CD4-positive, alpha-beta T cell treated with Interleukin-15 for 1 hour (primary cell): ENCODE data around the gene ZNF32.
"Not testable (repeated sequence)": the region's sequence is repeated elsewhere in the genome, so short reads cannot be mapped to it uniquely, and the experiment has no call there.

Experiments
- DNase-seq: peaks from one replicate; pipeline ENCODE4 v3.0.0-alpha.2; 2020

ZNF32 gene

DNA sequence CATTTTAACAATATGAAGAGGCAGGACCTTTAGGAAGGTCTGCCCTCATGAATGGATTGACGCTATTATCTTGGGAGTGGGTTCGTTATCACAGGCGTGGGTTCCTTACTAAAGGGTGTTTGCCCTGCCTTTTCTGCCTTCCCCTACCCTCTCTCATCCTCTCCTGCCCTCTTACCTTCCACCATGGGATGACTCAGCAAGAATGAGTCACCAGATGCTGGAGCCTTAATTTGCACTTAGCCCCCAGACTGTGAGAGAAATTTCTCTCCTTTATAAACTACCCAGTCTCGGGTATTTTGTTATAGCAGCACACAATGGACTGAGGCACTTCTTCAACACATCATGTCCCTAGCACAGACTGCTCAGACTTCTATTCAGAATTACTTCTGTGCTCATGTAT lies 31.4 kb upstream of the ZNF32 start:
- no peak for DNase-seq

DNA sequence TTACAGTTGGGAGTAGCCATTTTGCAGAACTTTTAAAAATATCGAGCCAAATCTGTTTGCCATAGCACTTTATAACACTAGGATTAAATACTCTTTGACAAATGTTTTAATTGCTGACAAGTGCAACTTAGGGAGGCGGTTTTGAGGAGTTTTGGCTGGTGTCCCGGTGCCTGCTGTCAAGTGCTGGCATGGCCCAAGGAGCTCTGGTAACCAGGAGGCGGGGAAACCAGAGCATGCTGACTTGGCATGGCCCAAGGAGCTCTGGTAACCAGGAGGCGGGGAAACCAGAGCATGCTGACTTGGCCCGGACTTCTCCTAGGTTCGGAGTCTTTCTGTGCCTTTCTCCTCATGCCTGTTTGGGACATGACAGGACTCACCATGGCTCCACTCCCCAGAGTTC lies 30.8 kb upstream of the ZNF32 start:
- no peak for DNase-seq

DNA sequence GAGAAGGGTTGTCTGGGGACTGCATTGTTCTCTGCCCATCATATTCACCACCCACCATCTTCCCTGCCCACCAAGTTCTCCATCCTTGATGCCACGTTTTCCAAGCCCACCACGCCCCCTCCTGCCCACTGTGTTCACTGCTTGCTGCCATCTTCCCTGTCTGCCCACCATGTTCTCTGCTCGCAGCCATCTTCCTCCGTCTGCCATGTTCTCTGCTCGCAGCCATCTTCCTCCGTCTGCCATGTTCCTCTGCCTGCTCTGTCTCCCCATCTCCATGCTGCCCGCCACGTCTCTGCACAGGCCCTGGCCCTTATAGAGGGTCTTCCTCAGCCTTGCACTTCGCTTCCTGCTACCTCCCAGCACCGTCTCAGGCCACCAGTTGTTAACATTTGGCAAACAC lies 30.0 kb upstream of the ZNF32 start:
- no peak for DNase-seq

DNA sequence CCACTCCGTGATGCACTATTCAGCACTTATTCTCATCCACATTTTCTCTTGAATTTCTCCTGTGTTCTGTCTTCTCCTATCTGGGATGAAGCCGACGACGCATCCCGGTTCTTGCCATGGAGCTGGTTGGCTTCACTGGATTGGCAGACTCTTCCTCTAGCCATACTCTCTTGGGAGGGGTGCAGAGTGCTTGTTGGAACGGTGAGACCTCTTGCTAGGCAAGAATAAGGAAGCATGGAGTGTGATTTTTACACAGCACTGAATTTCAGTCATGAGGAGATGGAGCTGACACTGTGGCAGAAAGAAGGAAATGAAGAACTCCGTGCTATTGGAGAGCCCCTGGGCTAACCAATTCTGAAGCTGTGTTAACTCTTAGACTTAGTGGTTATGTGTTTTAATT lies 28.2 kb upstream of the ZNF32 start:
- DNase-seq = no peak

DNA sequence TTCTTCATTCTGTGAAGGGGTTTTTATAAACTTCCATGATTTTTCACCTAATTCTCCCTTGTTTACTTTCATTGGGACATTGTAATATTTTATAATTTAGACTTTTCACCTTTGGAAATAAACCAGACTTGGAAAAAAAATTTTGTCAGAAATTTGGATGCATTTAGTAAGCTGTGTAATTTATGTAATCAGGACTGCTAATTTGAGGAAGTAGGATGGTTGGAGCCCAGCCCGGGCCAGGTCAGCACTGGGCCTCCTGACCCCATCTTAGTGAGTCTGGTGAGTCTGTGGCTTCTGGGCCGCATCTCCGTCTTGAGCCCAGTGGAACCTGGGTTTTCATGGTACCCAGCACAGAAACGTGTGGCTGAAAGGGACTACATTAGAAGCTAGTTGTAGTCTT lies 27.6 kb upstream of the ZNF32 start:
- no peak for DNase-seq

DNA sequence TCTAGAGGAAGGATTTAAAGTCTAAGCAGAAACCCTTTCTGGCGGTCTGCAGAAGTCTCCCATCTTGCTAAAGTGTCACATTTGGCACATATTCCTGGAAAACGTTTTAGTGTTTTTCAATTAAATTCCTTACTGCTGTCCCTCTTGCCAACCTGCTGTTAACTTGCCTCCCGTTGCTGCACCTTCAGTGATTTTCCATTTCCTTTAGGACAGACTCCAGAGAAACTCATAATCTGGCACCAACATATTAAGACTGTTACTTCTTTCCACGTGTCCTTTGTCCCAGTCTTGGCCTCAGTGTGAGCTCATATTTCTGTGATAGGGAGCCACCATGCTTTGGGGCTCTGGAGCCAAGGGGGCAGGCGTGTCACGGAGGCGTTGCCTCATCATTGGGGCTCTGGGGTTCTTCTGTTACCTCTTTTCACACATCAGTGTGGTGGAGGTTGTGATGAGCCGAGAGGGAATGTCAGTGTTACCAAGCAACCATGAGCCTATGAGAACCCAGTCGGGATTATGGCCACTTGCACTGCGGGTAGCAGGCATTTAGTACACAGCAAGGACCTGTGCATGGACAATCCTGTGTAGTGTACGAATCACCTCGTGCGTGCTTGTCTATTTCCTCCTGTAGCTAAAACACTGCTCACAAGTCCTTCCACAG lies 26.0 kb upstream of the ZNF32 start:
- no peak for DNase-seq

DNA sequence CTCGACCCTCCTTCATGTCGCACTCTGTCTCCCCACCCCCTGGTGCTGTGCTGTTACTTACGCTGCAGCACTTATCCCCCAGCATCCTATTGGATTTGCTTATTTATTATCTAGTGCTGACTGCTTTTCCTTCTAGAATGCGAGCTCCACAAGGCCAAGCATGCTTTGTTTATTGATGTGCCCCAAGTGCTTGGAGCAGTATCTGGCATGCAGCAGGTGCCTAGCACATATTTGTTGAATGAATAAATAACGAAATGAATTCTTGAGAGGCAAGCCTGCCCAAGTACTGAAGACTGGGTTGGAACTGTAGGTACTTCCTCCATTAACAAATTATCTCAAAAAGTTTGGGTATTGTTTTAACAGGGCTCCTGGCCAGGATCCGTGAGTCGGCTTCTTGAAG lies 24.8 kb upstream of the ZNF32 start:
- no peak for DNase-seq

DNA sequence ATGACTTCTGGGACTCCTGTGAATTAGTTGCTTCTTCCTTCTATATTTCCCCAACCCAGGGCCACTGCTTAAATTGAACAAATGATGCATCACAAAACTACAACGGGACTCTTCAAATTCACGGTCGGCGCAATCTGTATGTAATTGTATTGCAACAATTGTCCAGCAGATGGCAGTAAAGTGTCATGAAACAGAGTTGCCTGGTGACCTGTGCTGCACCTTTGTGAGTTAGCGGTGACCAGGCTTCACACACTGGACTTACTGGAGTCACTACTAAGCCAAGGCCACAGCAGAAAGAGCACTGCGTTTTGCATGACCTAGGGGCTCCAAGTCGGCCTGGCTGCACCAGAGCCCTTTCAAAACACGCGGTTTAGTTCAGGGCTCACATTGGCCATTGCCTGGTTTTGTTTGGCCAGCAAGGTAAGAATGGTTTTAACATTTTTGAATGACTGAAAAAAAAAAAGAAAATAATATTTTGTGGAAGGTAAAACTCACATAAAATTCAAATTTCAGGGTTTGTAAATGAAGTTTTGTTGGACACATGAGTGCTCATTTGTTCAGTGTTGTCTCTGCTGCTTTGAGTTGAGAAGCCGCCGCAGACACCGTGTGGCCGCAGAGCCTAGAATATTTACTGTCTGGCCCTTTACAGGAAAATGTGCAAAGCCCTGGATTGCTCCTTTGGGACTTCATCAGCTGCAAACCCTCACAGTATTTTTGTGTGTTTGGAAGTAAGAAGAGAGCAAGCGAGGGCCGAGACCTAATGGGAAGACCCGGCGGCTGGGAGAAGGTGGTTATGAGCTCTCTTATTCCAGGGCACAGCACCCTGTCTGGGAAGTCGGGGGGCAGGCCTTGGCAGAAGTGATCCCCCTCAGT lies 23.2 kb upstream of the ZNF32 start:
- peak; percentile 28 for DNase-seq

DNA sequence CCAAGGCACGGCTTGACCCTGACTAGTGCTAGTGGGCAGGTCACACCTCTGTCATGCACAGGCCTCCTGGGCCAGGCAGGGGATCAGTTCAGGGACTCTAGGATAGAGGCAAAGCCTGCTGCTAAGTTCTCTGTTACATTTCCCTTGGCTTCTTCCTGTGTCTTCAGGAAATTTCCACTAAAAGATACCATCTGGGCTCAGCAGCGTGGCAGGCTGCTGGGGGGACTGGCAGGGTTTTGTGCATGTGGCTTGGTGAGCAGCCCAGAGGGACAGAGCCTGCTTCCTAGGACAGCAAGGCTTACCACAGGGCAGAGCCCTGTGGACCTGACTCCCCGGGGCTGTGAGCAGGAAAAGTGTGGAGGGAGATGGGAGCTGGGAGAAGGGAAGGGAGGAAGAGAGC lies 20.7 kb upstream of the ZNF32 start:
- no peak for DNase-seq

DNA sequence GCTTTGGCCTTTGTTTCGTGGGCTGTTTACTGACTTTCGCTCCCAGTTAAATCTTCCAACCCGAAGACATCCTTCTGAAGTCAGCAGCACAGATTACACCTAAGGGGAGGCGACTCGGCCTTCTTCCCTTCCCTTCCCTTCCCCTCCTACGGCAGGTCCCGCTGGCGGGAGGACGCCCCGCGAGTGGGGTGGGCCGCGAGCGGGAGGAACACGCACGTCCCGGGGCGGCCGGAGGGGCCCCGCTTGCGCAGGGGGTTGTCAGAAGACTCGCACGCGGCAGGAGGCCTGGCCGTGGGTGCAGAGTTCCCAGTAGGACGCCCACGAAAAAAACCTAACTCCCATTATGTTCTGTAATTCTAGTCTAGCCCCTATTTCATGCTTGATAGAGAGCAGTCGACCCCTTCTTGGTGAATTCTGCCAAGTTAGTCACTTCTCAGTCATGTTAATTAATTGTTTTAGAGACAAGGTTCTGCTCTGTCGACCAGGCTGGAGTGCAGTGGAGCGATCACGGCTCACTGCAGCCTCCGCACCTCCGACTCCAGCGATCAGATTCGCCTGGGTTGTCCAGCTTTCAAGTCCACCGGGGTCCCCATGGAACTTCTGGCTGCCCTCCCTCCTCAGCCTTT lies 19.2 kb upstream of the ZNF32 start:
- DNase-seq = no peak

DNA sequence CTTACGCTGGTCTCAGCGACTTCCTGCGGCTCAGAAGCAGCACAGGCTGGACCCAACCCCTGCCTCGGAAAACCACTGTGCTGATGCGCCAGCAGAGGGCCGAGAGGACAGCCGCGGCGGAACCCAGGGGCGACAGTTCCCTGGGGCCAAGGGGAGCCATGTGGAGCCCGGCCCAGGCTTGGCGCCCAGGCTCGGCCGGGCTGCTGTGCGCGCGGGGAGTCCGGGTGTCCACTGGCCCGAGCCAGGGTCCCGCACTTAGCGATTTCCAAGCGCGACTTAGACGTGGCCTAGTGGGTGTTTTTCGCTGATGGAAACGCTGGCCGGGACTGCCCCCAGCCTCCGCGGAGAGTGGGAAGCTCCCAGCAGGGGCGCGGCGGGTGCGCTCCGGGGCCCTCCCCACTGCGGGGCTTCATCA lies 18.6 kb upstream of the ZNF32 start:
- no peak for DNase-seq

DNA sequence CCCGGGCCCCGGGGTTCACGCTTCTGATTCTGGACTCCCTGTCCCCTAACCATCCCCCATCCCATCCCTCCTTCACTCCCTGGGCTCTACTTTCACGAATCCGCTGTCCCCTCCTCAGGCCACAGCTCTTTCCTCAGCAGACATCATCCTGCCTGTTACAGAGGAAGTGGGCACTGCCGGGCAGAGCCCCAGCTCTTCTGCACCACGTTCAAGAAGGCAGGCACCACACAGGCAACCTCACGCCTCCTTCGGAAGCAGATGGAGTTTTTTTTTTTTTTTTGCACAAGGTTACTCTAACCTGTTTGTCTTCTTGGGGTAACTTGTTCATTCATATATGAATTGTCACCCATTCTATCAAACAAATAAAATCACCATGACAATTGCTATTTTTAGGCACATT lies 17.9 kb upstream of the ZNF32 start:
- no peak for DNase-seq

DNA sequence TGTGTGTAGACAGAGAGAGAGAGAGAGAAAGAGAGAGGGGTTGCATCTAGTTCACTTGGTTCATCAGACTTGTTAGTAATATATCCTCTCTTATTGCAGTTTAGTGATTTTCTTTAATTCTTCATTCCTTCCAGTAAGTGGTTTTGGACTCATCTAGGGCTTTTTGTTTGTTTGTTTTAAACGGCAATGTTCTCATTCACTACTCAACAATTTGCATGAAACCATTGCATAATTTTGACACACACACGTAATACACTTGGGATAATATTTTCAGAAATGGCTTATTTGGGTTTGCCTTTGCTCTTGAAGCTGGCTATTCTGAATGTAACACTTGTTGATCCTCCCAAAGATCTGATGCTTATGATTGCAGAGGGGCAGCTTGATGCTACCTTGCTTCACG lies 16.4 kb upstream of the ZNF32 start:
- no peak for DNase-seq

DNA sequence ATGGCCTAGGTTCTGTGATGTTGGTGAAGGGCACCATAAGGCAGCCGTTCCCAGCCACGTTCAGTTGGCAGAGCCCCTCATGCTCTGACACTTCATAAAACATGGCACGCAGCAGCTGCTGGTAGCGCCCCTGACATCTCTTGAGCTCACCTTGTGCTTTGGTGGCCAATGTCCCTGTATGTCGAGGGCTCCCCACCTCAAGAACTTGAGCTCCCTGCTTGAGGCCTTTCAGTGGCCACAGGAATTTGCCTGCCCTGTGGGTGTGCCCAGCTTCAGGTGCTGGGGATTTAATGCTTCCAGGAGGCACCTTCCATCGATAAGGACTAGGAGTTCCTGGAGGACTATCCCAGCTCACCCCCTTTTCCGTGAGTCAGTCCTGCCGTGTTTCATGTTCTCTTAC lies 9.5 kb upstream of the ZNF32 start:
- DNase-seq = no peak

DNA sequence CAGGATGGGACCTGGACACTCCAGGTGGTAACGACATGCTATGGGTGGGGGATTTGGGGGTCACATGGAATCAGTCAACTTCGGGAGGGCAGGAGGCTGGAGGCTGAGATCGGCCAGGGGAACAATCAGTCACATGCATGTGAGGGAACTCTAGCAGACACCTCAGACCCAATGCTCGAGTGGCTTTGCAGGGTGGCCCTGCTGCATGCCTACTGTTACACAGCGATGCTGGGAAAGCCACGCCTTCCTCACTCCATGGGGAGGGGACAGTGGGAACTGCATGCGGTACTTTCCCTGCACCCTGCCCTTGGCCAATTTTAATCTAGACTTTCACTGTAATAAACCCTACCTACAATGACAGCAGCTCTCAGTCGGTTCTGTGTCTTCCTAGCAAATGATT lies 6.6 kb upstream of the ZNF32 start:
- DNase-seq = no peak

DNA sequence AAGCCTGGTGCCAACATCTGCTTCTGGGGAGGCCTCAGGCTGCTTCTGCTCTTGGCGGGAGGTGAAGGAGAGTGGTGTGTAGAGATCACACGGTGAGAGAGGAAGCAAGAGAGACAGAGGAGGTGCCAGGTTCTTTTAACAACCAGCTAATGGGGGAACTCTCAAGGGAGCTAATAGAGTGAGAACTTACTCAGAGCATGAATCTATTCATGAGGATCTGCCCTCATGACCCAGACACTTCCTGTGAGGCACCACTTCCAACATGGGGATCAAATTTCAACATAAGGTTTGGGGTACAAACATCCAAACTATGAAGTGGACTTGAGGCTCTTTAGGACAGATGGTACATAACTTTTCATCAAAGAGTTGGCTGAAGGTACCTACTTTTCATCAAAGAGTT lies 5.1 kb upstream of the ZNF32 start:
- DNase-seq = no peak

DNA sequence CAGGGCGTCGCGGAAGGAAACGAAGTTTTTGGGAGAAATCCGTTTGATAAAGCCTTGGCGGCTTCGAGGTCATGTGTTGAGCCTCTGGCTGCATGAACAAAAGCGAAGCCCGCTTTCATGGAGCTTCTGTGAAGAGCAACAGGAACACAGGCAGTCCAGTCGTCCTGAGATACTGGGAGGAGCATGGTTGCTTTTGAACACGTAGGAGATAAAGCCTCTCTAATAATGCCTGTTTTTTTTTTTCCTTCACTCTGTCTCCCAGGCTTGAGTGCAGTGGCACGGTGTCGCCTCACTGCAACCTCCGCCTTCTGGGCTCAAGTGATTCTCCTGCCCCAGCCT lies 473 bp upstream of the ZNF32 start:
- no peak for DNase-seq

DNA sequence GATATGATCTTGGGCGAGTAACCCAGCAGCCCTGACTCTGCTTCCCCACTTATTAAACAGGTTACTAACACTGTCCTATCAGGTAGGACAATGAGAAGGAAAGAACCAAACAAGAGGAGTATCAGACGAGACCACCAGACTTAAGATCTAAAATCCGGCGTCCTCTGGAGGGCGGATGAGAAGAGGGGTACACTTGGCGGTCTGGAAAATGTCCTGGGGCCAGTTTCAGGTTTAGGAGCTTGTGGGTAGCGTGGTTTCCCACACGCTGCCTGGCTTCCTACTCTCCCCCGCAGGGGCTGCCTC lies 635 bp downstream of the ZNF32 start:
- DNase-seq = no peak

DNA sequence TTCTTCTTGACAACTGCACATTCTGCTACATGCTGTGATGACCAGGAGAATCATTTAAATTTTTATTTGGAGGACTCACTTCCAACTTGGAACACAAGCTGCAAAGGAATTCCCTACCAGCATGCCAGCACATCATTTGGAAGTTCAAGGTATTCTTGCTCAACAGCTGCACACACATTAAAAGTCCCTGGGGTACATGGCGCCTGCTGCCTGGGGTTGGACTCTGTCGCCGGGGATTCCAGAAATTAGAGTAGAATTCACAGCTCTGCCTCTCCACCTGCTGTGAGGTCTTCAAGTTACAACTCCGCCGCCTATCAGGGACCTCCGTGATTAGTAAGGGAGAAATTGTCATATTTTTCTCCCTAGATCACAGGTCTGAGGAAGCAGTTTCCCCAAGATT lies 1.1 kb downstream of the ZNF32 start:
- DNase-seq = no peak

DNA sequence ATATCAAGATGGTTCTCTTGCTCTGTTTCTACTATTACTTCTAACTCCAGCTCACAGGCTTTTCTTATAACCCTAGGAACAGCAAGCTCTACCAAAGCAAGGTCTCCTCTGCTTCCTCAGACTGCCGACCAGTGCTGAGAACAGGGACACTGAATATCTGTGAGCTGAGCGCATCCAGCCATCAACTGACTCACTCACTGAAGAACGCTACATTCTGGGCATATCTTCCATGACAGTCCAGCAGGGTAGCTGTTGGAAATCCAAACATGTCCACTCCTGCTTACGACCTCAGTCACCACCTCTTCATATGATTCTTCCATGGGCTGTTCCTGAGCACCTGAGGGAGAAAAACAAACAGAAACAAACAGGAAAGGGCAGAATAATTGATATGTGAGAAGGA lies 2.8 kb downstream of the ZNF32 start:
- DNase-seq = no peak

DNA sequence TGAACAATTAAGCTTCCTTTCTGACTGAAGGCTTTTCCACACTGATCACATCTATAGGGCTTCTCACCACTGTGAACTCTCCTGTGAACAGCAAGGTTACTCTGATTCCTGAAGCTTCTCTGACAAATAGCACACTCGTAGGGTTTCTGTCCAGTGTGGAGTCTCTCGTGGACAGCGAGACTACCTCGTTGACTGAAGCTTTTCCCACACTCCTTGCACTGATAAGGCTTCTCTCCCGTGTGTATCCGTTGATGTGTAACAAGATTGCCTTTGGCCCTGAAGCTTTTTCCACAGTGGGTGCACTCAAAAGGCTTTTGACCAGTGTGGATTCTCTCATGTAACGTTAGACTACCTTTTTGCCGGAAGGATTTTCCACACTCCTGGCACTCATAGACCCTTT lies 4.4 kb downstream of the ZNF32 start:
- no peak for DNase-seq

DNA sequence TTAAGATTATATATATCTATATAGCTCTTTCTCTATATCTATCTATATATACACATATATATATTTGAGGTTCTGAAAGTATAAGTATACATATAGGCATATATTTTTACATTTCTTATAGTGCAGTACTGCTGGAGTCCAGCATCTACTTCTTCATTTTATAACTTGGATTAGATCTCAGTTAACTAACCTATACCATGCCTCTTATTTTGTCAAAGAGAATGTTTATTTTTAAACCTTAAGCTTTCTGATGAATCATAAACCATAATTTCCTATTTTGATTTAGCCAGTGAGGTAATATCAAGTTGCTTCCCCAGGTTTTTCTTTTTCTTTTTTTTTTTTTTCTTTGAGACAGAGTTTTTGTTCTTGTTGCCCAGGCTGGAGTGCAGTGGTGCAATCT lies 8.1 kb downstream of the ZNF32 start:
- no peak for DNase-seq

DNA sequence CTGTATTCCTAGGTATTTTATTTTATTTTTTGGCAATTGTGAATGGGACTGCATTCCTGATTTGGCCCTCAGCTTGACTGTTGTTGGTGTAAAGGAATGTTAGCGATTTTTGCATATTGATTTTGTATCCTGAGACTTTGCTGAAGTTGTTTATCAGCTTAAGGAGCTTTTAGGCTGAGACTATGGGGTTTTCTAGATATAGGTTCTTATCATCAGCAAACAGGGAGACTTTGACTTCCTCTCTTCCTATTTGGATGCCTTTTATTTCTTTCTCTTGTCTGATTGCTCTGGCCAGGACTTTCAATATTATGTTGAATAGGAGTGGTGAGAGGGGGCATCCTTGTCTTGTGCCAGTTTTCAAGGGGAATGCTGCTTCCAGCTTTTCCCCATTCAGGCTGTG lies 12.9 kb downstream of the ZNF32 start:
- not testable (repeated sequence) for DNase-seq

DNA sequence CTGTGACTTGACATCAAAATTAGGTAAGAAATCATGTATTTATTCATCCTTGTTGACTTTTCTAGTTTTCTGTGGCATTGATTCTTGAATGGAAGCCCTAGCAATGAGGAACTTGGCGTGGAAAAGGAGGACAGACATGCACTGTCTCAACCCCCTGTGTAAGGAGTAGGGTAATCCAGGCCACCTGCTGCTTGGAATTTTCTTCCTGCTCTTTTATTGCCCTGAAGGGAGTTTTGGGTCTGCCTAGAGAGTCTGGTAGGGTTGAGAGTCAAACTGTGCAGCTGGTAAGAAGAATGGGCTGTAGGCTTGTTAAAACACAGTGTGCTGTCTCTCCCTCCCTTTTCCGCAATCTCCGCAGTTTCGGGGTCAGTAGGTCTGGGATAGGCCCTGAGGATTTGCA lies 19.7 kb downstream of the ZNF32 start:
- no peak for DNase-seq

DNA sequence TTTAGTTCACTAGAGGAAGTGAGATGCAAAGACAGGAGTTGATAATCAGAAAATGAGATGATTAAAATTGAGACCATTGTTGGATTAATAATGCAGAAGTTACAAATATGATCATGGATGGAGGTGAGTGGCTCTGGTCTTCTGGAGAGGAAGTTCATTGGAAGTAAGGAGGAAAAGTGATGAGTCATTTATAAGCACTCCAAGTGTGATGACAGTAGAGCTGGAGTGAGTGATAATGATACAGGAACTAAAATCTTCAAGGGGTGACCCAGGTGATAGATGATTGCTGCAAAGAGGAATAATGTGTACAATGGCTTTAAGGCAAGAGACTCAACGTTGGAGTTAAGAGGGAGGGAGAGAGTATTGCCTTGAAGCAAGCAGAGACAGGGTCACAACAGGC lies 20.7 kb downstream of the ZNF32 start:
- DNase-seq = no peak
